K562 (cell line): Measurements from ENCODE around the gene IL24. TPM values are rescaled to one million over a fixed set of nuclear protein-coding genes. Genes with fewer than 3 reads are reported as not detected.
A peak's percentile ranks its signal among the peaks of the same experiment; 100 is the strongest.
"Not testable (repeated sequence)": the region's sequence is repeated elsewhere in the genome, so short reads cannot be mapped to it uniquely, and the experiment has no call there.

Experiments used
- ATAC-seq: fragments of 200-7000 bp; cut with Tn5 transposase; 3 replicates; pipeline ENCODE4 v1.9.1; 2020; ENCODE audit warnings: moderate library complexity
- BruUV-seq: library from RNA; stranded (reverse); fragments of 400-500 nt; replicated peaks from 2 replicates; lab custom pipeline; 2021; lab: Mats Ljungman, UMichigan
- CTCF ChIA-PET: fragments of 300-600 bp; formaldehyde crosslinking; extraction: SDS; loops from one replicate; lab custom pipeline; 2021; ENCODE audit warnings: low intra/inter-chr PET ratio; lab: Yijun Ruan, JAX
- POLR2A ChIA-PET: fragments of 300-600, 350-650 bp; sonication (Branson Sonifier 250); formaldehyde crosslinking; extraction: SDS; loops from one replicate; lab custom pipeline; 2021; ENCODE audit warnings: antibody characterized with exemption, inconsistent platforms; lab: Yijun Ruan, JAX
- DNase-seq, 4 experiments: peaks; one replicate each; pipeline versions ENCODE4 v3.0.0 to v3.0.0-alpha.2; 2011 to 2018; ENCODE audit warnings: low spot score in 3 of 4, mixed read lengths in 3 of 4; ENCODE audit errors: extremely low read depth in 1 of 4
- FAIRE-seq: peaks from 2 replicates; lab custom pipeline; 2011; peaks lifted over from hg19 to GRCh38; lab: Jason Lieb, UNC
- H2AFZ ChIP-seq: 2 replicates; pipeline ENCODE4 v1.6.0; 2011; ENCODE audit warnings: low read depth, low read length, control low read depth, inconsistent platforms
- H3K27ac ChIP-seq: fragments of 200-600 bp; 3 replicates; pipeline ENCODE4 v1.8.0; 2011; ENCODE audit warnings: low read depth, mild to moderate bottlenecking, control low read depth, inconsistent platforms, low read length, moderate library complexity, mixed read lengths; ENCODE audit errors: extremely low read depth
- H3K27me3 ChIP-seq, 2 experiments: fragments of 300-600 bp in 1 of 2; 2 replicates in 1 of 2; 3 replicates in 1 of 2; pipeline versions ENCODE4 v1.6.0 to v1.8.0; 2011; ENCODE audit warnings: inconsistent platforms in 2 of 2, low read length in 2 of 2, mild to moderate bottlenecking in 1 of 2, mixed read lengths in 1 of 2, moderate library complexity in 1 of 2; ENCODE audit not compliant: control insufficient read depth in 2 of 2, insufficient read depth in 2 of 2
- H3K36me3 ChIP-seq: fragments of 300-600 bp; 3 replicates; pipeline ENCODE4 v1.8.0; 2011; ENCODE audit warnings: mild to moderate bottlenecking, low read length, inconsistent platforms; ENCODE audit not compliant: control insufficient read depth, insufficient read depth
- H3K4me1 ChIP-seq, 2 experiments: fragments of 200-600 bp in 1 of 2; replicated peaks in 1 of 2; 2 replicates in 1 of 2; 3 replicates in 1 of 2; pipeline versions ENCODE4 v1.5.1 to v1.8.0; 2011; ENCODE audit warnings: inconsistent platforms in 2 of 2, low read length in 2 of 2, mild to moderate bottlenecking in 1 of 2, mixed read lengths in 1 of 2, moderate library complexity in 1 of 2; ENCODE audit not compliant: control insufficient read depth in 2 of 2, insufficient read depth in 2 of 2
- H3K4me2 ChIP-seq: 2 replicates; pipeline ENCODE4 v1.6.1; 2011; ENCODE audit warnings: low read length, control low read depth, inconsistent platforms, mixed read lengths; ENCODE audit not compliant: insufficient read depth
- H3K4me3 ChIP-seq: fragments of 200-600 bp; sonication (generic), shearing (Covaris generic); 2 replicates; pipeline ENCODE4 v1.5.1; 2016; ENCODE audit warnings: control low read depth, inconsistent platforms
- H3K79me2 ChIP-seq: fragments of 200-600 bp; 3 replicates; pipeline ENCODE4 v1.8.0; 2011; ENCODE audit warnings: low read length, inconsistent platforms; ENCODE audit not compliant: control insufficient read depth, insufficient read depth
- H3K9ac ChIP-seq, 2 experiments: 2 replicates each; pipeline versions ENCODE4 v1.6.0 to v1.6.1; 2011; ENCODE audit warnings: low read depth in 2 of 2, low read length in 2 of 2, control low read depth in 1 of 2, inconsistent platforms in 1 of 2, mild to moderate bottlenecking in 1 of 2, mixed read lengths in 1 of 2; ENCODE audit not compliant: insufficient read depth in 1 of 2
- H3K9me1 ChIP-seq: one replicate; pipeline ENCODE4 v1.6.0; 2011; ENCODE audit warnings: inconsistent platforms, mild to moderate bottlenecking, low read length, moderate library complexity; ENCODE audit not compliant: control insufficient read depth, insufficient read depth
- H3K9me3 ChIP-seq: replicated peaks from 2 replicates; pipeline ENCODE4 v1.5.1; 2011; ENCODE audit warnings: low read depth, low read length, inconsistent platforms; ENCODE audit not compliant: control insufficient read depth, insufficient read depth
- H4K20me1 ChIP-seq: replicated peaks from 2 replicates; pipeline ENCODE4 v1.6.1; 2011; ENCODE audit warnings: low read length, inconsistent platforms, mixed read lengths; ENCODE audit not compliant: control insufficient read depth, insufficient read depth
- BCOR ChIP-seq: fragments of 450-650 bp; IDR thresholded peaks from 2 replicates; pipeline ENCODE4 v1.6.1; 2016
- KDM1A ChIP-seq, 2 experiments: fragments of 450-650 bp; IDR thresholded peaks; 2 replicates each; pipeline ENCODE4 v1.6.1; 2016; ENCODE audit warnings: mild to moderate bottlenecking in 2 of 2
- RBM25 ChIP-seq: fragments of 200-400 bp; formaldehyde crosslinking; IDR thresholded peaks from 2 replicates; pipeline ENCODE4 v1.6.1; 2018; ENCODE audit warnings: low read length, low read depth, moderate library complexity; ENCODE audit not compliant: severe bottlenecking
- SMARCA5 ChIP-seq: fragments of 450-650 bp; IDR thresholded peaks from 2 replicates; pipeline ENCODE4 v1.6.1; 2016
- TRIM28 ChIP-seq: fragments of 450-650 bp; IDR thresholded peaks from 2 replicates; pipeline ENCODE4 v1.6.1; 2017
- ZNF146 ChIP-seq: IDR thresholded peaks from one replicate; pipeline ENCODE4 v1.6.1; 2018; ENCODE audit warnings: missing compliant biosample characterization; ENCODE audit not compliant: unreplicated experiment
- WGBS: fragments of 100-300 bp; shearing (Covaris generic); methylation state at CpG from one replicate; pipeline ENCODE4 v1.1.6; 2016; ENCODE audit warnings: low coverage, mixed read lengths; ENCODE audit not compliant: insufficient coverage; ENCODE audit errors: missing lambda C conversion rate; 5-methylcytosine and 5-hydroxymethylcytosine counted together
- in situ Hi-C: fragments of 300-500 bp; cut with MboI; formaldehyde crosslinking; loops from 4 replicates; pipeline ENCODE4 v1.15.0; 2018; ENCODE audit warnings: inconsistent platforms, mixed read lengths
- intact Hi-C: fragments of 100-400 bp; cut with micrococcal nuclease; formaldehyde crosslinking; loops from 2 replicates; pipeline ENCODE4 v1.14.2; 2022
- polyA plus RNA-seq, 8 experiments: library from polyadenylated mRNA; depleted of rRNA in 4 of 8; stranded (reverse) in 5 of 8; unstranded in 3 of 8; fragments of >200 nt; fragmentation: Nextera tagmentation in 2 of 8; fragmentation: Illumina TruSeq in 1 of 8; extraction: Ambion mirVana in 2 of 8; extraction: Trizol in 1 of 8; gene quantifications; 2 replicates each; pipeline versions ENCODE4 v1.2.1 to v1.2.3, GENCODE V29; 2011 to 2014; ENCODE audit warnings: inconsistent platforms in 1 of 8, missing spikeins in 1 of 8
- total RNA-seq, 7 experiments: library from RNA; depleted of rRNA in 6 of 7; stranded (reverse); fragments of >200 nt in 6 of 7; fragmentation: Illumina TruSeq in 2 of 7; extraction: Trizol in 2 of 7; gene quantifications; 2 replicates each; pipeline versions ENCODE4 v1.2.1 to v1.2.3, GENCODE V29; 2011 to 2021; ENCODE audit warnings: low replicate concordance in 1 of 7

The IL24 gene
- total and polyA plus RNA-seq, 9 of the 15 experiments (the other 6 are each of a cell fraction or from before 2014, with no cell fraction given) = 0.04 to 0.19 TPM; not detected in 7

GRCh38 chr1:206852662-206853061, 44.6 kb upstream of the IL24 start:
- BruUV-seq, H3K36me3 ChIP-seq, H2AFZ ChIP-seq, DNase-seq, H3K79me2 ChIP-seq, H3K27ac ChIP-seq, H4K20me1 ChIP-seq, H3K4me3 ChIP-seq, H3K9me3 ChIP-seq, ATAC-seq, CTCF ChIA-PET, intact Hi-C loops, H3K4me1 ChIP-seq, H3K9ac ChIP-seq, in situ Hi-C loops, FAIRE-seq, H3K9me1 ChIP-seq, H3K4me2 ChIP-seq: not testable (repeated sequence)
- POLR2A ChIA-PET = interaction anchor here (0.6 kb wide), 1 partner anchor 62 kb away, joined by 3 read pairs; no protein-coding TSS in a partner anchor
- peaks cover 3 to 17% of the 10 kb centered on the region in 2 experiments; a peak in 3 of 5 replicates for H3K27me3 ChIP-seq
- peak; percentile 84 for TF ChIP-seq RBM25
- peak; percentile 35; the same call in 1 of the 2 replicates for TF ChIP-seq SMARCA5
- TF ChIP-seq TRIM28 = peak; percentile 75; the same call in 1 of the 2 replicates
- TF ChIP-seq KDM1A (IDR thresholded peaks at IDR 0.05) = 0 out of 4 replicates have a peak, but pooled peaks of 1 of the 2 experiments have one; percentile 27
- WGBS = 25% methylated on average over 2 of the region's 2 CpGs

GRCh38 chr1:206853696-206854095, 43.5 kb upstream of the IL24 start:
- H3K27ac ChIP-seq, in situ Hi-C loops, intact Hi-C loops, H3K4me2 ChIP-seq, H3K4me1 ChIP-seq, ATAC-seq, BruUV-seq, H3K4me3 ChIP-seq, H3K9me1 ChIP-seq, H3K36me3 ChIP-seq, H3K79me2 ChIP-seq, FAIRE-seq, CTCF ChIA-PET, H3K9ac ChIP-seq, H3K9me3 ChIP-seq, H4K20me1 ChIP-seq, H2AFZ ChIP-seq, DNase-seq: not testable (repeated sequence)
- POLR2A ChIA-PET = interaction anchor here (1.3 kb wide), 1 partner anchor 22 kb away, joined by 5 read pairs; no protein-coding TSS in a partner anchor
- peaks cover 3 to 17% of the 10 kb centered on the region in 2 experiments; a peak in 3 of 5 replicates for H3K27me3 ChIP-seq
- TF ChIP-seq RBM25 (peak; percentile 24), KDM1A (IDR thresholded peaks at IDR 0.05) (0 out of 4 replicates have a peak, but pooled peaks of 1 of the 2 experiments have one; percentile 11), BCOR (0 out of 2 replicates have a peak, but pooled peaks have one; percentile 21), ZNF146 (CRISPR knock-in tag) (peak; percentile 69)
